Right kidney (tissue), 1 donor: ENCODE measurements around the gene WDR75.
"Not testable (repeated sequence)": the region's sequence is repeated elsewhere in the genome, so short reads cannot be mapped to it uniquely, and the experiment has no call there.

Source experiments
- DNase-seq: peaks from one replicate; pipeline ENCODE4 v3.0.0-alpha.2; 2016

Gene WDR75

DNA sequence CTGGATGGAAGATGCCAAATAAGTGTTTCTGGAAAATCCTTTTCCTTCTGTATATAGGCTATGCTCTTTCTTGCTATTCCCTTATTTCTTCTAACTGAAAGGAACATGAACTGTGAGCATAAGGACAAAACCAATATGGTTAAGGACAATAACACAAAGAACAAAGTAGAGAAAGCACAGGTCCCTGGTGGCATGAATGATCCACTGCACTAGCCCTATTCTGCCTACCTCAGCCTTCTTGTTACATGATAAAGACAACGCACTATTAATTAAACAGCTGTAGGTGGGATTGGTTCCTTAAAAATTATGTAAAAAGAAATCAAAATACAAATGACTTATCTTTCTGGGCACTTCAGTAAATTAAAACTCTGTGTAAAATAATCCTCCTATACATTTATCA is 1.9 kb upstream of the WDR75 start:
- DNase-seq = no peak

DNA sequence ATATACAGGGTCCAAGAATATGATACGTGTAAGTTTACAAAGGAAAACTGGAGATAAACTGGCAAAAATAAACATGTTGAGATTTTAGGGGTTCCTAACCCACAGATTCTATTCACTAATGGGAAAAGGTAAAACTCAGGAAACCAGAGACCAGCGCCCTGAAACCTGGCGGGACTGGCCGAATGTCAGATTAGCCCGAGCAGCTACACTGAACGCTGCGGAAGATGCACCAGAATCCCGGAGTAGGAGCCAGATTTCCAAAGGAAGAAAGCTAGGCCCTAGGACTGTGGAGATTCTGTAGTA is 679 bp upstream of the WDR75 start:
- DNase-seq = peak; percentile 89

DNA sequence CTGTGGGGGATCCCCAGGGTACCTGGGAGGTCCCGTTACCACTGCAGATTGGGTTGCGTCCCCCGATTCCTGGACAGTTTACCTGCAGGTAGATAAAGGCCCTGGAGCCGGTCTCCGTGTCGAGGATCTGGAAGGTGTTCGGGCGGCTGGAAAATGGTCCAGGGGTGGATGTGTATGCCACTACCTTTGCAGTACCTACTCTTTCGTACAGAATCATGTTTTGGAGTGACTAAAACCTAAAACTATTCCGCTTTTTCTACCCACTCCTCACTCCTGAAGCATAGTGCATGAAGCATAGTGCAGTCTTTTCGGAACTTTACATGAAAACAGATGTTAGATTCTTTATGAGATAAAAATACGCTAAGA is 418 bp downstream of the WDR75 start:
- DNase-seq = no peak

DNA sequence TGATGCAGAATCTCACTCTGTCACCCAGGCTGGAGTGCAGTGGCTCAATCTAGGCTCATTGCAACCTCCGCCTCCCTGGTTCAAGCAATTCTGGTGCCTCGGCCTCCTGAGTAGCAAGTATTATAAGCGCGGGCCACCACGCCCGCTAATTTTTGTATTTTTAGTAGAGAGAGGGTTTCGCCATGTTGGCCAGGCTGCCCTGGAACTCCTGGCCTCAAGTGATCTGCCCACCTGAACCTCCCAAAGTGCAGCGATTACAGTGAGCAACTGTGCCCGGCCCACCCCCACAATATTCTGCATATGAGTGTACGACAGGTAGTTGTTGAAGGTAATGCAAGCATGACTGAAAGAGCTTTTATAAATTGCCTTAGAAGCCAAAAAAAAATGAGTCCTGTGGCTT is 1.2 kb downstream of the WDR75 start:
- DNase-seq = no peak

DNA sequence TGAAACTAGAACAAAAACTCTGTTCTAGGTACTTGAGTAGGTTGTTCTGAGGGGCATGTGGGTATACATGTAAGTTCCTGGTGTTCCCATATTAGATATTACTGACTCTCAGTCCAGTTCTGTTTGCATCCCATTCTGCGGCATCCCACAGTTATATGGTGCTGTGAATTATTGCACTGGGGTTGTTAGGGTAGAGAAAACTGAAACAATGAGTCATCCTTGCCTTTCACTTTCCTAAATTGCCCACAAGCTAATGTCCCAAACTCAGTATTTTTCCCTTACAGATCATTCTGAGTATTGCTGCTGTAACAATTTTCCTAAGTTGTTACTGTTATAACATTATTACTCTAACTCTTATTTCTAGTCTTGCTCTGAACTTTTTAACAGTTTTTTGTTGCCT is 3.0 kb downstream of the WDR75 start:
- no peak for DNase-seq

DNA sequence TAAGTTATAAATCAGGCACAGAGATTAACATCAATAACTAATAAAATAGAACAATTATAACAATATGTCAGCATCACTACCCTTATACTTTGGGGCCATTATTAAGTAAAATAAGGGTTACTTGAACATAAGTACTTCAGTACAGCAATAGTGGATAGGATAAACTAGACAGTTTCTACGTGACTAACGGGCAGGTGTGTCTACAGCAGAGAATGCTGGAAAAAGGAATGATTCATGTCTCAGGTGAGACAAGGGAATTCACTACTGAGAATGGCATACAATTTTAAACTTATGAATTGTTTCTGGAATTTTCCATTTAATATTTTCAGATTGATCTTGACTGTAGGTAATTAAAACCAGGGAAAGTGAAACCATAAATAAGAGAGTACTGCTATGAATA is 5.5 kb downstream of the WDR75 start:
- DNase-seq = no peak

DNA sequence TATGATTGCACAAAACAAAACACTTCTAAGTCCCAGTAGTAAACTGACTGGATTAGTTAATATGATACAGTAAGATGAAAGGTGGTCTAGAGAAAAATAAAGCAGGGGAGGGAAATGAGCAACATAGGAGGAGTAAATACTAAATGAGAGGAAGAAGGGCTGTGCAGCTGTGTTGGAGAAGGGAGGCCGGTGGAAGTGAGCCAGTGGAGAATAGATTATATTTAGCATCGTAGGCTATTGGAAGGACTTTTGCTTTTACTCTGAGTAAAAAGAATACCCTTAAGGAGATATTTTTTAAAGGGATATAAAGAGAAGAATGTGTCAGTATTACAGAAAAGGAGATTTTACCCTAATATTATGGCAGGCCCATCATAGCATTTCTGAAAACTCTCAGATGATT is 12.7 kb downstream of the WDR75 start:
- no peak for DNase-seq

DNA sequence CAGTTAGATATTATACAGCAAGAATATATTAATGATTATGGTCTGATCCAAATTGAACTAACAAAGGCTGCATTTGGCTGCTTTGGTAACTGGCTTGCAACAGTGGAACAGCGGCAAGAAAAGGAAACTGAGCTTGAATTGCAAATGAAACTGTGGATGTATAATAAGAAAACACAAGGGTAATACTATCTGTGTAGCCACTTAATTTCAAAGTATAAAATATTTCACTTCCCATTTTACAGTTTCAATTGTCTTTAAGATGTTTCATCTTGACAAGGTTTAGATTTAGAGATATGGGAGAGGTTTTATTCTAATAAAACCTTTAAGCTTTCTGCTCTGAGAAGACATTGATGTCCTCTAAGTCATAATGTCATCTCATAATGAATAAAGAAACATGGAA is 23.8 kb downstream of the WDR75 start:
- no peak for DNase-seq

DNA sequence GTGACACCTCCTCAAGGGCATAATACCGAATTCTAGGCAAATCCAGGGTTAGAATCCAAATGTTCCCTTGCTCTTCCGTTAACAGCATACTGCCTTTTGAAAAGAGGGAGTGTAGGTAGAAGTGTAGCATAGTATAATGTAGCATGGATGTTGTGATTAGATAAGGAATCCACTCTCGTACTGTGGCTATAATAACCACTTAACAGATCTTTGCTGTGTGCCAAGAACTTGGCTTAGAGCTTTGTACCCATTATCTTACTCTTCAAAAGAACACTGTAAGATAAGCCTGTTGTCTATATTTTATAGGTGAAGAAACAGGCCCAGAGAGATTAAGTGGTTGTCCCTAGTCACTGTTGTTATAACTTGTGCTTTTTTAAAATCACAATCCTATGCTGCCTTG is 24.2 kb downstream of the WDR75 start:
- DNase-seq = no peak

DNA sequence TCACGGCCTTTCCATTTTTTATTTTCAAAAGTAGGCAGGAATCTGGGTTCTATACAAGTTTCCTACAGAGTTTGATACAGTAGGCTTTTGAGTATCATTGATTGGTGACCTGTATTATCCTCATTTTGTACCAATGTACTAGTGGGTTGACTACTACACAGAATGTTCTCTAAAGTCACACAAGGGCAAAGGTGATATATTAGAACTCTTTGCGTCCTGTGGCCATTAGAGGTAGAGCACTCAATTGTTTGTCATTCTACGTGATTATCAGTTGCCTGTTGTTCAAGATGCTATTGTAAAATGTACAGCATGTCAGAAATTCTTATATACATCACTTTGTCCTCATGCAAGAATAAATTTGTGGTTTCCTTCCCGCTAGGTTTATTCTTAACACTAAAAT is 24.8 kb downstream of the WDR75 start:
- DNase-seq = no peak

DNA sequence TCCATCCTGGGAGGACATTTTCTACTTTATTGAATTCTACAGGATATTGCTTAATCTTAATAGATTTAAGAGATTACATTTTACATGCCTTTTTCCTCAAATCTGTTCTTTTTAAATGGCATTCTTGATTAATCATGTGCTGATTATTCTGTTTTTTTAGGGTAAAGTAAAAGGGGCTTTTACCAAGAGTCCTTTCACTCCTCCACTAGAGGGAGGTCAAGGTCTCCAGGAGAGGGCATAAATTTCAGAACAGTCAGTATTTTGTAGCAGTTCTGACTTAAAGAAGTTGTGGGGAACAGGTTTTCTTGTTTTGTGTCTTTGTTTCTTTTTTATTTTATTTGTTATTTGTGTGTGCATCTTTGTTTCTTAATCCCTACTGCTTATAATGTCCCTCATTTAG is 25.4 kb downstream of the WDR75 start:
- DNase-seq = no peak

DNA sequence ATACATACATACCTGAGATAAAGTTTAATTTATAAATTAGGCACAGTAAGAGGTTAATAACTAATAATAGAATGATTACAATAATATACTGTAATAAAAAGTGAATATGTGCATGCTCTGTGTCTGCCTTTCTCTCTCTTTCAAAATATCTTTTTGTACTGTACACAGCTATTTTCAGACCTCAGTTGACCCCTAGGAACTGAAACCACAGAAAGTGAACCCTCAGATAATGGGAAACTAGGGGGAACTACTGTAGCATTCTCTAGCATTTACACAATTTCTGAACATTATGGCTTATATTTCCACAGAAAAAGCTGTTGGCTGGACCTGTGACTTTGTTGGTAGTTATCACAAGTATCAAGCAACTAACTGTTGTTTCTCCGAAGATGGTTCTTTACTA is 25.9 kb downstream of the WDR75 start:
- no peak for DNase-seq

DNA sequence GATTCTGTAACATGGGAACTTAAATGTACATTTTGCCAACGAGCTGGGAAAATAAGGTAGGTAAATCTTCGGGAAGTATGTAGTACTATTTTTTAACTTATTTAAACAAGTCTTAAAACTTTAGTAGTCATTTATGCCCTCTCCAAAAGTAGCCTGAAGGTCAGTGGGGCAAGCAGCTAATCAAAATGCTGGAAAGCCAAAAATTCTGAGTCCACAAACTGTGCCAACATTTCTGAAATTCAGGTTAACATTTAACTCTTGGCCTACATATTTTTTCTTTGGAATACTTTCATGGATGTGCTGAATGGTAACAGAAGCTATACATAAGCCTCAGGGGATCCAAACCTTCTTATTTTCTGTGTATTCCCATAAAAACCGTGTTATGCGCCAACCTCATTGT is 26.3 kb downstream of the WDR75 start:
- no peak for DNase-seq

DNA sequence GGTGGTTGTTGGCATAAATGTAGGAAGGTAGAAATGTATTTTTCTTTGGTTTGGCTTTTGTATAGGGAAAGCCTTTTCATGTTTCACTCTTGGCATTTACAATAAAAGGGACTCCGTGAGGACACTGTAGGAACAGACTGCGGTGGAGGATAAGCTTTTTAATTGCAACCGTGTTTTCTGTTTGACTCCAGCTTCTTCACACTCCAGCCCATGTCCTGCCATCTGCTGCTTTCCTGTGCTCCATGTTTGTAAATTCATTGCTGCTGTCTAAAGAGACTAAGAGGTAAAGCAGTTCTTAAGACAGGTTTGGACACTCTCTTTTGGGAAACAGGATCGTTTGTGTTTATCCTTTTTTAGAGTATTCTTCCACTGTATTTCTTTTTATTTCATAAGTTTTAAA is 33.3 kb downstream of the WDR75 start:
- DNase-seq = no peak

DNA sequence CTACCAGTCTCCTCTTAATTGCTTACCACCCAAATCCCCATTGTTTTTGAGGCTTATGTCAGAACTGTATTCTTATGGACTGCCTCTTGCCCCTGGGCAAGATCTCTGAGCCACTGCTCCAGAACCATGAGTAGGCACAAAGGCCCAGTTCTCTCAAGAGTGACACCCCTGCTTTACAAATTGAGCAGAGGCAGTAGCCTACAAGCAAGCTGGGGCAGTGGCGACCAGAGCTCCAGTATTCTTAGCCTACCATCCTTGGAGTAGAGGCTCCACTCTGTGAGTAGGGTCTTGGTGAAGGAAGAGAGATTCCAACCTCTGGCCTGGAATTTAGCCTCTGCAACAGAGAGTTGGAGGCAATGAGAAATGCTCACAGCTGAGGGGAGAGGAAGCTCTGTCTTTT is 36.5 kb downstream of the WDR75 start:
- no peak for DNase-seq

DNA sequence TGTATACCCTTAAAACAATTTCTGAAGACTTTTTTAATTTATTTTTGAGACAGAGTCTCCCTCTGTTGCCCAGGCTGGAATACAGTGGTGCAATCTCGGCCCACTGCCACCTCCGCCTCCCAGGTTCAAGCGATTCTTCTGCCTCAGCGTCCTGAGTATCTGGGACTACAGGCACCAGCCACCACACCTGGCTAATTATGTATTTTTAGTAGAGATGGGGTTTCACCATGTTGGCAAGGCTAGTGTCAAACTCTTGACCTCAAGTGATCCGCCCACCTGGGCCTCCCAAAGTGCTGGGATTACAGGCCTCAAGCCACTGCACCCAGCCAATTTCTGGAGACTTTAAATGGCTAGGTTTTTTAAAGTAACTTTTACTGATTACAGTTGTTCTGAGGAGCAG is 37.0 kb downstream of the WDR75 start:
- DNase-seq = not testable (repeated sequence)

DNA sequence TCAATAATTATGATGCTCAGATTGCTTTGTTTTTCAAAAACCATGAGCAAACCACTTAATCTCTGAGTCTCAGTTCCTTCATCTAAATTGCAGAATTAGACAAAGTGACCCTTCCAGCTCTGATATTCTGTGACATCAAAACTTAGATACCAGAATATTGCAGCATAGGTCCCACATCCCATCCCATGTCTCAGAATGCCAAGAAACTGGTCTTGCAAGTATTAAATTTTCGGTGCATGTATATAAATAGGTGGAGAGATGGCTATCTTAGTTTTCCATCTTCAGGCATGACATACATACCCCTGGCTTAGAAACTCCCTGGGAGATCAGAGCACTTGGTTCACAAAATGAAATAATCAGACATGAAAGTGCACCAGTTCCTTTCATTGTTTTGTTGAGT is 39.8 kb downstream of the WDR75 start:
- DNase-seq = no peak

DNA sequence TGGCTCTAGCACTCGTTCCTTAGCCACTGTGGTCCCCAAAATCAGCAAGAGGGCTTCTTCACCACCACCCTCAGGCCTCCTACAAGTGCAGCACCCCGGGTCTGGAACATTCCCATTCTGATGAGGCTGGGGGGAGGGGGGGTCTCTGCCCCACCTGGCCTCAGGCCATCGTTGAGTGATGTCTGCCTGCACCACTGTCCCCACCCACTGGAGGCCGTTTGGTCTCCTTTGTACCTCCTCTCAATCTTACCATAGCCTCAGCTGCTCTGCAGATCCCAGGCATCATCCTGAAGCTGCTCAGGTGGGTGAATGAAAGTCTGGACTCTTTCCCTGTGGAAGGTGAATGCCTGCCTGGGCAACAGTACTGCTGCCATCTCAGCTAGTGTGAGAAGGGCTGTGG is 42.3 kb downstream of the WDR75 start:
- no peak for DNase-seq

DNA sequence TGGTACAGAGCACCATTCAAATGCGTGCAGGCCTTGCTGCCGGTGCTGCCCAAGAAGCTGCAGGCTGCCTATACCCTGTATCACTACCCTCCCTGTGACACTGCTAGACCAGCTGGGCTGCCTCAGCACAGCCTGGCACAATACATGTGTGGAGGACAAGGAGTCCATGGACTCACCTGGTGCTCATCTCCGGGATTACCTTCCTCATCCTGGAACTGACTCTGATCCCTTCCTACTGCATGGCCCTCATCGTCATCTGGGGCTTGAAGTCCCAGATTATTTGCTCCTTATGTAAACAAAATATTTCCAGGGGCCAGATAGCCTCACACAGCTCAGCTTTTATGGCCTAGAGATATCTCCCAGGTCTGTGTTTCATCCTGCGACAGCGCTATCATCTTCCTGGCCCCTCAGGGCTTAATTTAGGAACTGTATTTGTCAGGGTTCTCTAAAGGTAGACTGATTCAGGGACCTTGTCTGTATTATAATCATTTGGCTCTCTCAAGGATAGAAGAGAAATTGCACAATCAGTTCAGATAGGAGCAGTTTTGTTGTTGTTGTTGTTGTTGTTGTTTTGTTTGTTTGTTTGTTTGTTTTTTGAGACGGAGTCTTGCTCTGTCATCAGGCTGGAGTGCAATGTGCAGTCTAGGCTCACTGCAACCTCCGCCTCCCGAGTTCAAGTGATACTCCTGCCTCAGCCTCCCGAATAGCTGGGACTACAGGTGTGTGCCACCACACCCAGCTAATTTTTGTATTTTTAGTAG is 42.9 kb downstream of the WDR75 start:
- no peak for DNase-seq

DNA sequence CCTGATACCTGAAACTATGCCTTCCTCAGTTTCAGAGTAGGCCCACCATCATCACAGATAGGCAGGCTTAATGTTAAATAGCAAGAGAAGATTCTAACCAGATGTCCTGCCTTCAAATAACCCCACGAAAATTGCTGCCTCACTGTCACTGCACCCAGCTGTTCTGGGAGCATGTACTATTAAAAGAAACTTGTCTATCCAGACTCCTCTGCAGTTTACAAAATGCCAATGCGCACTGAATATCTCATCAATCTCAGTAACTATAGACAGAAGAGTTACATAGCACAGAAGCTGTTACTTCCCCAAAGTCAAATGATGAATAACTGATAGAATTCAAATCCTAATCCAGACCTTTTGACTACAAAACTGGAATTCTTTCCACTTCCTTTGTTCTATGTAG is 43.9 kb downstream of the WDR75 start:
- DNase-seq = no peak

DNA sequence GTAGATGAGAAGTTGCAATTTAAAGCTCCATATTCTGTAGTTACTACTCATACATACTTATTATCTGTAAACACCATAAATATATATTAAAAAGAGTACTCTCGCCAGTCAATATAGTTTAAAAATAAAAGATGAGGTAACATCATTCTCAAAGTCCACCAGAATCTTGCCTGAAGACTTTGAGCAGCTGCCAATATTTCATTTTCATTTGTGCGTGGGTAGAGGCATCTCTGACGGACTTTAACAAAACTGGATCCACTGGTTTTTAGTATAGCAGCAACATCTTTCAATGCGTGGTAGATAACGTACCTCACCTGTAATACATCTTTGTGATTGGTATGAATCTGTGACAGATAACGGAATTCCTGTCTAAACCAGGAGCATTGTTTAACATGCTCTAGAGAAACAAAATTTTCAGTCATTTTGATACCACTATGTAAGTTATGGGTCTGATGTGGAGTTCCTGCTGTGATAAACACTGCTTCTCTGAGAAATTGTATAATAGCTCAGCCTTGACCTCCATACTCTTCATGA is 45.0 kb downstream of the WDR75 start:
- no peak for DNase-seq

DNA sequence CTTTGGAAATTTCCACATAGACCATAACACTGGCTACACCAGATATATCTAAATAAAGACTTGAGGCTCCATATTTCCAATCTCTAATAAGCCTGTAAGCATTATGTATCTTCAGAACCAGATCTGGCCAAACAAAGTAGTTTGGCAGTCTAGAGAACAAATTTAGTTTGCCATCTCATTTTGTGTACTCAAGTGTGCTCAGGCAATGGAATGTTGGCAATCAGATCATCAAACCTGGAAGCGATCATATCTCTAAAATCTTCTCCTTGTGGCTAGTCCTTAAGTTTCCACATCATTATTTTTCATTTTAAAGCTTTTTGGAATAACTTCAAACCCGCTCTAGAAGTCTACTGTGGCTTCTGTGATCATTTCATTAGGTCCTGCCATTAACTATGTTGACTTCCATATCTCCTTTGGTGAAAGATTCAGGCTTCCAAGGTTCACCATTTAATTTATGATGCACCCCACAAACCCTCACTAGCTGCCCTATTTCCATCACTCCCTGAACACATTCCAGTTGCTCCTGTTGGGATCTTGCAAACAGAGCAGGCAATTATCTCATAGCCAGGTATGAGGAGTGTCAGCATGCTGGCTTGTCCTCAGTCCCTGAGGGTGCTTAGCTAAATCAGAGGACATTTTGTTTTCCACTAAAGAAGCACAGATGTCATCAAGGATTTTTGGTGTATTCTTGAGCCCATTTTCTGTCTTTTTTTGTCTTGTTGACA is 46.2 kb downstream of the WDR75 start:
- no peak for DNase-seq

DNA sequence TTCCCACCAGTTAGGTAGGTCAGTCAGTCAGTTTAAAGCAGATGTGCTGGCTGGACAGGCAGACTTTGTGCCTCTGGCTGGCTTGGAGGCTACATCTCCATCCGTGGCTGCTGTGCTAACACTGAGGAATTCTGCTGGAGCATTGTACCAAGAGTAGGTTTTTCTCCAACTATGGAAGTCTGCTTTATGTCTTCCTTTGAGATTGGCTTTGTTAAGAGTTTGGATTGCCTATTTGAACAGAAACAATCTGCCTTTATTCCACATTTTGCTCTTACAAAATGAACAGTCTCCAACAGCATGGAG is 46.7 kb downstream of the WDR75 start:
- DNase-seq = no peak

DNA sequence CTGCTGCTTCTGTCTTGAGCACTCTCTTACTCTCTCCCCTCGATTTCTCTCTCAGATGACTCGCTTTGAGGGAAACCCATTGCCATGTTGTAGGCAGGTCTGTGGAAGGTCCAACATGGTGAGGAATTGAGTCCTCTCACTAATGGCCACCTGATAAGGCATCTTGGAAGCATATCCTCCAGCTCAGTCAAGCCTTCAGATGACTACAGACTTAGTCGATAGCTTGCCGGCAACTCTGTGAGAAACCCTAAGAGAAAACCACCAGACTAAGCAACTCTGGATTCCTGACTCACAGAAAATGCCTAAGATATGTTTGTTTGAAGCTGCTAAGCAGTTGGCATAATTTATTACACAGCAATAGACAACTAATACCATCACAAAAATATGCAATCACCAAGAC is 51.2 kb downstream of the WDR75 start:
- no peak for DNase-seq

DNA sequence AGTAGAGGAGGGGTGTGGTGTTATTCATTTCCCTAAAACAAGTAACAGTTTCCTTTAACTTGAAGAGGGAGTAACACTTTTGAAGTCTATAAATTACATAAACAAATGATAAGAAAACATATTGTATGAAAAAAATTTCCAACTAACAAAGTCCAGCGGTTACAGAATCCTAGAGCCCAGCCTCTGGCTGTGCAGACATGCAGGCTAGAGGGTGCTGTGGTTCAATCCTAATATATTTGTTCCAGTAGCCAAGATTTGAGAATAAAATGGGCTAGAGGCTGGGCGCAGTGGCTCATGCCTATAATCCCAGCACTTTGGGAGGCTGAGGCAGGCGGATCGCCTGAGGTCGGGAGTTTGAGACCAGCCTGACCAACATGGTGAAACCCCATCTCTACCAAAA is 56.9 kb downstream of the WDR75 start:
- no peak for DNase-seq
